ENCODE data around the gene TFAP2B.

- TF ChIP-seq FOXM1 (IDR thresholded peaks at IDR 0.05; ENCODE audit: borderline replicate concordance, low read depth), result no peak
- TF ChIP-seq USF1 (IDR thresholded peaks at IDR 0.05), result no peak
- TF ChIP-seq MAX (IDR thresholded peaks at IDR 0.05), result no peak
- TF ChIP-seq CEBPB (IDR thresholded peaks at IDR 0.05), result no peak
- no peak for TF ChIP-seq TCF12 (IDR thresholded peaks at IDR 0.05; ENCODE audit: low read depth)
- no peak for TF ChIP-seq RAD21 (IDR thresholded peaks at IDR 0.05; ENCODE audit: low read depth)
- no peak for TF ChIP-seq EP300 (IDR thresholded peaks at IDR 0.05; ENCODE audit: borderline replicate concordance)
Observed at GRCh38 chr6:50823094-50823920, 4.6 kb downstream of the TFAP2B start.

Data from Ishikawa (cell line).